ENCODE data around the gene SPTBN1. TPM values are rescaled to one million over a fixed set of nuclear protein-coding genes. Genes with fewer than 3 reads are reported as not detected.

SPTBN1 gene
- total RNA-seq, 1 experiment from 2014 or later: 204 TPM

GRCh38 chr2:54660752-54661151, 204.6 kb downstream of the SPTBN1 start:
- CTCF ChIA-PET: no interaction called here
- TF ChIP-seq NFYB (CRISPR knock-in tag; conservative IDR thresholded peaks at IDR 0.05; ENCODE audit: low read depth): no peak
- no peak for TF ChIP-seq CBFB (CRISPR knock-in tag; IDR thresholded peaks at IDR 0.05; ENCODE audit: low read depth)
- no peak for TF ChIP-seq RELA (CRISPR knock-in tag; IDR thresholded peaks at IDR 0.05; ENCODE audit: borderline replicate concordance)
- TF ChIP-seq CDX4 (CRISPR knock-in tag; IDR thresholded peaks at IDR 0.05; ENCODE audit: borderline replicate concordance): no peak
- TF ChIP-seq, protein P1, sequence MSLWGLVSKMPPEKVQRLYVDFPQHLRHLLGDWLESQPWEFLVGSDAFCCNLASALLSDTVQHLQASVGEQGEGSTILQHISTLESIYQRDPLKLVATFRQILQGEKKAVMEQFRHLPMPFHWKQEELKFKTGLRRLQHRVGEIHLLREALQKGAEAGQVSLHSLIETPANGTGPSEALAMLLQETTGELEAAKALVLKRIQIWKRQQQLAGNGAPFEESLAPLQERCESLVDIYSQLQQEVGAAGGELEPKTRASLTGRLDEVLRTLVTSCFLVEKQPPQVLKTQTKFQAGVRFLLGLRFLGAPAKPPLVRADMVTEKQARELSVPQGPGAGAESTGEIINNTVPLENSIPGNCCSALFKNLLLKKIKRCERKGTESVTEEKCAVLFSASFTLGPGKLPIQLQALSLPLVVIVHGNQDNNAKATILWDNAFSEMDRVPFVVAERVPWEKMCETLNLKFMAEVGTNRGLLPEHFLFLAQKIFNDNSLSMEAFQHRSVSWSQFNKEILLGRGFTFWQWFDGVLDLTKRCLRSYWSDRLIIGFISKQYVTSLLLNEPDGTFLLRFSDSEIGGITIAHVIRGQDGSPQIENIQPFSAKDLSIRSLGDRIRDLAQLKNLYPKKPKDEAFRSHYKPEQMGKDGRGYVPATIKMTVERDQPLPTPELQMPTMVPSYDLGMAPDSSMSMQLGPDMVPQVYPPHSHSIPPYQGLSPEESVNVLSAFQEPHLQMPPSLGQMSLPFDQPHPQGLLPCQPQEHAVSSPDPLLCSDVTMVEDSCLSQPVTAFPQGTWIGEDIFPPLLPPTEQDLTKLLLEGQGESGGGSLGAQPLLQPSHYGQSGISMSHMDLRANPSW (CRISPR knock-in tag; conservative IDR thresholded peaks at IDR 0.05; ENCODE audit: low read depth): no peak
- Mint-ChIP-seq H3K27me3 (ENCODE audit: low read depth) (no peaks in the 10 kb centered on the region), H3K4me3 (no peak overlapping the region), H3K36me3 (peaks cover 89% of the 10 kb centered on the region), H3K27ac (no peak overlapping the region), H3K4me1 (peaks cover 6% of the 10 kb centered on the region), H3K9me3 (no peaks in the 10 kb centered on the region)
- DNase-seq (ENCODE audit: low spot score) (no peak), ATAC-seq (no peak)
- POLR2A ChIA-PET: no interaction called here

DNA sequence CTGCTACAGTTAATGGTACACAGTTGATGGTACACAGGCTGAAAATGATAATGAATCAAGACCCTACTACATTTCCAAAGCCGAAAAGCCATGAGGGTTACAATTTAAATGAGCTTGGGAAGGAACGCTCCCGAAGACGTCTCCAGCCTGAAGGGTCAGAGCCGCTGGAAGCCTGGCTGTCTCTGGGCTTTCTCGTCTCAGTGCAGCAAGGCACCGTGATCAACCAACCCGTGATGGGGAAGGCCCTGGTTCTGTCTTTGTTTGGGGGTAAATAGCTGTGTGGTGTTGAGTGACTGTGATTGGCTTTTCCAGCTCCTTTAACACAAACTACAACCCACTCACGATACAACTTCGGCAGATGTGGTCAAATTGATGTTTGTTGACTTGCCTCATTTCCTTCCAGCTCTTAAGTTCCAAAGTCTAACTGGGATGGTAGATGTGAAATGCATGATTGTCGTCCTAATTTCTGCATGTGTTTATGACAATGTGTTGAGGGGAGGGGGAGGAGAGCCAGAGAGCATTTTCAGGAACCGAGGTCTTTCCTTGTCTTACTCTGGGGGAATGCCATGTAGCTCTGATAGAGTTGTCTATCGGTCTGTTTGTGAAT, 207.4 kb downstream of the SPTBN1 start:
- no peaks in the 10 kb centered on the region for H3K27me3 Mint-ChIP-seq (ENCODE audit: low read depth)
- ATAC-seq (no peak), DNase-seq (ENCODE audit: low spot score) (no peak)
- peak overlapping the region; percentile 46; the same call in 1 of the 2 replicates for H3K27ac Mint-ChIP-seq
- H3K4me3 Mint-ChIP-seq: no peak overlapping the region
- H3K4me1 Mint-ChIP-seq: peaks cover 9% of the 10 kb centered on the region
- H3K36me3 Mint-ChIP-seq: peaks cover 93% of the 10 kb centered on the region
- TF ChIP-seq ESRRA (CRISPR knock-in tag; IDR thresholded peaks at IDR 0.05; ENCODE audit: borderline replicate concordance): no peak
- ChIA-PET POLR2A (no interaction called here), CTCF (interaction anchor here (0.7 to 4.8 kb wide), 6 partner anchors 10 to 161 kb away, joined by 3 to 171 read pairs (median 4); no protein-coding TSS in a partner anchor)
- H3K9me3 Mint-ChIP-seq: no peaks in the 10 kb centered on the region

DNA sequence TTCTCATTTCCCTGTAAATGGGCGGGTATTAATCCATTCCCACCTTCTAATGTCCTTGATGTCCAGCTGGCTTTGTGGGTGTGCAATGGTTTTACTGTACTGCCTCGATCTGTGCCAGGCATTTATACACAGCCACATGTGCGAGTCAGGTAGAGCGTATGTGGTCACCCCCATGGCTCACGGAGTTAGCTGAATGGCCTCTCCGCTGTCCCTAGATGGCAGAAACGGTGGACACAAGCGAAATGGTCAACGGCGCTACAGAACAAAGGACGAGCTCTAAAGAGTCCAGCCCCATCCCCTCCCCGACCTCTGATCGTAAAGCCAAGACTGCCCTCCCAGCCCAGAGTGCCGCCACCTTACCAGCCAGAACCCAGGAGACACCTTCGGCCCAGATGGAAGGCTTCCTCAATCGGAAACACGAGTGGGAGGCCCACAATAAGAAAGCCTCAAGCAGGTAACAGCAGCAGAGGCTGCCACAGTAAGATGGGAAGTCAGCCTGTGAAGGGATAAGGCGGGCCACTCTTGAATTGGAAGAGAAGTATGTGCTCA, 208.2 kb downstream of the SPTBN1 start:
- H3K27ac Mint-ChIP-seq: peak overlapping the region; percentile 31
- TF ChIP-seq MAX (CRISPR knock-in tag; IDR thresholded peaks at IDR 0.05) (no peak), CREM (CRISPR knock-in tag; IDR thresholded peaks at IDR 0.05) (no peak), RORB (CRISPR knock-in tag; IDR thresholded peaks at IDR 0.05) (no peak), JAZF1 (CRISPR knock-in tag; IDR thresholded peaks at IDR 0.05) (no peak), ETV6 (CRISPR knock-in tag; IDR thresholded peaks at IDR 0.05) (no peak), ZNF138 (CRISPR knock-in tag; conservative IDR thresholded peaks at IDR 0.05) (no peak), PRDM15 (CRISPR knock-in tag; IDR thresholded peaks at IDR 0.05) (no peak), AR (CRISPR knock-in tag; IDR thresholded peaks at IDR 0.05) (no peak), MYBL2 (CRISPR knock-in tag; IDR thresholded peaks at IDR 0.05) (no peak)
- TF ChIP-seq, protein P2, sequence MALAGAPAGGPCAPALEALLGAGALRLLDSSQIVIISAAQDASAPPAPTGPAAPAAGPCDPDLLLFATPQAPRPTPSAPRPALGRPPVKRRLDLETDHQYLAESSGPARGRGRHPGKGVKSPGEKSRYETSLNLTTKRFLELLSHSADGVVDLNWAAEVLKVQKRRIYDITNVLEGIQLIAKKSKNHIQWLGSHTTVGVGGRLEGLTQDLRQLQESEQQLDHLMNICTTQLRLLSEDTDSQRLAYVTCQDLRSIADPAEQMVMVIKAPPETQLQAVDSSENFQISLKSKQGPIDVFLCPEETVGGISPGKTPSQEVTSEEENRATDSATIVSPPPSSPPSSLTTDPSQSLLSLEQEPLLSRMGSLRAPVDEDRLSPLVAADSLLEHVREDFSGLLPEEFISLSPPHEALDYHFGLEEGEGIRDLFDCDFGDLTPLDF (CRISPR knock-in tag; IDR thresholded peaks at IDR 0.05): no peak
- no peak overlapping the region for H3K4me3 Mint-ChIP-seq
- H3K4me1 Mint-ChIP-seq: peaks cover 9% of the 10 kb centered on the region
- ChIA-PET POLR2A (no interaction called here), CTCF (interaction anchor here (1.0 to 4.8 kb wide), 14 partner anchors 8 to 175 kb away, joined by 3 to 171 read pairs (median 8); no protein-coding TSS in a partner anchor)
- H3K27me3 Mint-ChIP-seq (ENCODE audit: low read depth): no peaks in the 10 kb centered on the region
- no peak for DNase-seq (ENCODE audit: low spot score)
- no peaks in the 10 kb centered on the region for H3K9me3 Mint-ChIP-seq
- ATAC-seq: no peak
- H3K36me3 Mint-ChIP-seq: peaks cover 92% of the 10 kb centered on the region

Data from WTC11 (cell line).